GM10248 (cell line): Measurements from ENCODE around the gene OBI1.
A peak's percentile ranks its signal among the peaks of the same experiment; 100 is the strongest.

Experiments used
- CTCF ChIA-PET: fragments of 300-600 bp; sonication (Branson Sonifier 250); formaldehyde crosslinking; extraction: SDS; loops from one replicate; lab custom pipeline; 2021; ENCODE audit warnings: antibody characterized with exemption; lab: Yijun Ruan, JAX
- POLR2A ChIA-PET: fragments of 350-650 bp; sonication (Branson Sonifier 250); formaldehyde crosslinking; extraction: SDS; loops from one replicate; lab custom pipeline; 2020; ENCODE audit warnings: antibody characterized with exemption; lab: Yijun Ruan, JAX
- DNase-seq: peaks from one replicate; pipeline ENCODE4 v3.0.0; 2012; ENCODE audit errors: extremely low spot score
- TF ChIP-seq, protein P1 (sequence below): IDR thresholded peaks from 2 replicates; pipeline ENCODE4 v1.5.1; 2012; ENCODE audit warnings: mild to moderate bottlenecking, low read depth; ENCODE audit errors: extremely low read depth, missing control alignments, control extremely low read depth

The OBI1 gene

GRCh38 chr13:78660495-78660857, 1.5 kb upstream of the OBI1 start:
- TF ChIP-seq, protein P1, sequence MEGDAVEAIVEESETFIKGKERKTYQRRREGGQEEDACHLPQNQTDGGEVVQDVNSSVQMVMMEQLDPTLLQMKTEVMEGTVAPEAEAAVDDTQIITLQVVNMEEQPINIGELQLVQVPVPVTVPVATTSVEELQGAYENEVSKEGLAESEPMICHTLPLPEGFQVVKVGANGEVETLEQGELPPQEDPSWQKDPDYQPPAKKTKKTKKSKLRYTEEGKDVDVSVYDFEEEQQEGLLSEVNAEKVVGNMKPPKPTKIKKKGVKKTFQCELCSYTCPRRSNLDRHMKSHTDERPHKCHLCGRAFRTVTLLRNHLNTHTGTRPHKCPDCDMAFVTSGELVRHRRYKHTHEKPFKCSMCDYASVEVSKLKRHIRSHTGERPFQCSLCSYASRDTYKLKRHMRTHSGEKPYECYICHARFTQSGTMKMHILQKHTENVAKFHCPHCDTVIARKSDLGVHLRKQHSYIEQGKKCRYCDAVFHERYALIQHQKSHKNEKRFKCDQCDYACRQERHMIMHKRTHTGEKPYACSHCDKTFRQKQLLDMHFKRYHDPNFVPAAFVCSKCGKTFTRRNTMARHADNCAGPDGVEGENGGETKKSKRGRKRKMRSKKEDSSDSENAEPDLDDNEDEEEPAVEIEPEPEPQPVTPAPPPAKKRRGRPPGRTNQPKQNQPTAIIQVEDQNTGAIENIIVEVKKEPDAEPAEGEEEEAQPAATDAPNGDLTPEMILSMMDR = no peak
- ChIA-PET POLR2A (no interaction called here), CTCF (no interaction called here)
- no peak for DNase-seq

DNA sequence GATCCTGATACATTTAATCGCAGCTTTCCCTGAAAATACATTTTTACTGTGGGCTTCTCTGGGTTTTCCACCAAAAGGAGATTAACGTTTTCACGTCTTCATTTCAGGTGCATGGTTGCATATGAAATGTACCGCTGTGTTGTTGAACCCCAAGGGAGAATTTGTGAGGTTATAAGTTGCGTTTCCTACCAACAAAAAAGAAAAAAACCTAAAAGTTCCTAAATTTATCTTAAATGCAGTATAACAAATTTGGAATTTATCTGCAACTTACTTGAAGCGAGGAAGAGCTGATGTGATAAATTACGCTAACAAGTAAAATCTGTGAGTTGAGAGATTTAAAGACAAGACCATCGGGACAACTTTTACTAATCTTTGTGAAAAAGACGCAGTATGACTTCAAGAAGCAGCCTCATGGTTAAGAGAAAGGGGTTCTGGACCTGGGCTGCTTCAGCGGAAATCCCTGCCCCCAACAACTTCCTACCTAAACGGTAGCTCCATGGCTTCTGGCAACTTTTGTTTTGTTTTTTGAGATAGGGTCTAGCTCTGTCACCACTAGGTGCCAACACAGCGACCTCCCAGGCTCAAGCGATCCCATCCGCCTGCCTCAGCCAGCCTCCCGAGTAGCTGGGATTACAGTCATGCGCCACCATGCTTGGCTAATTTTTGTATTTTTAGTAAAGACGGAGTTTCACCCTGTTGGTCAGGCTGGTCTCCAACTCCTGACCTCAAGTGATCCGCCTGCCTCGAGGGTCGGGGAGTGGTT, 958 bp upstream of the OBI1 start:
- POLR2A ChIA-PET = no interaction called here

GRCh38 chr13:78659450-78659730, 435 bp upstream of the OBI1 start:
- ChIA-PET POLR2A (no interaction called here), CTCF (no interaction called here)
- TF ChIP-seq, protein P1 = no peak
- DNase-seq = no peak

More for the DNA sequence above, 958 bp upstream of the OBI1 start:
- TF ChIP-seq, protein P1 = no peak
- CTCF ChIA-PET = no interaction called here
- DNase-seq = peak; percentile 23

- TF ChIP-seq, protein P1 = no peak
- peak; percentile 31 for DNase-seq
- POLR2A ChIA-PET = no interaction called here
- CTCF ChIA-PET = interaction anchor here (1.1 kb wide), 1 partner anchor 22 kb away, joined by 3 read pairs; no protein-coding TSS in a partner anchor
Observed at GRCh38 chr13:78657699-78658629, 991 bp downstream of the OBI1 start.

GRCh38 chr13:78655906-78656305, 3.0 kb downstream of the OBI1 start:
- TF ChIP-seq, protein P1 = no peak
- CTCF ChIA-PET = interaction anchor here (1.5 kb wide), 1 partner anchor 11 kb away, joined by 4 read pairs; no protein-coding TSS in a partner anchor

DNA sequence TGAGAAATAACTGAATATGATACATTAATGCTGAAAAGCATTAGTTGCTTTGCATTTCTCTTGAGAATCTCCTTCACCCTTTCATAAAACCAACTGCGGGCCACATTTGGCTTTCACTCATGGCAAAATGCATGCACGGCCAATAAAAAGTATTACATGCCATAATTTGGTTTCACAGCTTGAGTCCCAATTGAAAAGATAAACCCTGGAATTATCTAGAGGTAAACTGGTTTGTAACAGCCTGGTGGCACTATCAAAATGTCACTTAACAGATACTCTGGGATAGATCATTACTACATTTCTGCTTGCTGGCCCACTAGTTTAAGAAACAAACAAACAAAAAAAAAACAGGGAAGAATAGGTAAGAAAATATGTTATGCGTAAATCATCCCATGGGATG, 3.9 kb downstream of the OBI1 start:
- DNase-seq = no peak
- CTCF ChIA-PET = interaction anchor here (1.5 kb wide), 1 partner anchor 10 kb away, joined by 4 read pairs; no protein-coding TSS in a partner anchor
- POLR2A ChIA-PET = no interaction called here
- TF ChIP-seq, protein P1 = no peak

More at GRCh38 chr13:78655906-78656305, 3.0 kb downstream of the OBI1 start:
- POLR2A ChIA-PET = no interaction called here
- DNase-seq = no peak
